SK-N-SH (cell line): ENCODE measurements around the gene CHPF. TPM values are rescaled to one million over a fixed set of nuclear protein-coding genes. Genes with fewer than 3 reads are reported as not detected.

Experiments
- CTCF ChIA-PET: fragments of 300-600, 350-600 bp; formaldehyde crosslinking; extraction: SDS; loops from one replicate; lab custom pipeline; 2021; lab: Yijun Ruan, JAX
- POLR2A ChIA-PET: fragments of 350-600 bp; sonication (Branson Sonifier 250); formaldehyde crosslinking; extraction: SDS; loops from one replicate; lab custom pipeline; 2020; ENCODE audit warnings: antibody characterized with exemption, inconsistent platforms; lab: Yijun Ruan, JAX
- DNase-seq: peaks from one replicate; pipeline ENCODE4 v3.0.0; 2012
- H2AFZ ChIP-seq: fragments of 200-600 bp; sonication (generic); 2 replicates; pipeline ENCODE4 v1.8.1; 2016; ENCODE audit warnings: antibody characterized with exemption, mild to moderate bottlenecking, low read depth
- H3F3A ChIP-seq: fragments of 200-600 bp; sonication (generic); replicated peaks from 2 replicates; pipeline ENCODE3; 2016; ENCODE audit warnings: antibody characterized with exemption, mild to moderate bottlenecking; ENCODE audit not compliant: insufficient read depth
- H3K27ac ChIP-seq, 2 experiments: fragments of 200-500 bp in 1 of 2; fragments of 200-600 bp in 1 of 2; sonication (Bioruptor generic) in 1 of 2; sonication (generic), shearing (Covaris generic) in 1 of 2; 2 replicates each; pipeline versions ENCODE4 v1.5.1 to v1.6.1; 2014 to 2016; ENCODE audit warnings: low read depth in 2 of 2, inconsistent platforms in 1 of 2, low read length in 1 of 2, mild to moderate bottlenecking in 1 of 2, mixed read lengths in 1 of 2
- H3K27me3 ChIP-seq: fragments of 200-600 bp; sonication (generic), shearing (Covaris generic); 2 replicates; pipeline ENCODE4 v1.6.1; 2016; ENCODE audit warnings: mixed run types; ENCODE audit not compliant: insufficient read depth
- H3K36me3 ChIP-seq, 2 experiments: fragments of 200-500 bp in 1 of 2; fragments of 200-600 bp in 1 of 2; sonication (Bioruptor generic) in 1 of 2; sonication (generic) in 1 of 2; replicated peaks in 1 of 2; 2 replicates each; pipeline versions ENCODE3 to v1.5.1; 2014 to 2016; ENCODE audit warnings: low read length in 1 of 2, mild to moderate bottlenecking in 1 of 2; ENCODE audit not compliant: insufficient read depth in 2 of 2, control insufficient read depth in 1 of 2
- H3K4me1 ChIP-seq, 2 experiments: fragments of 200-500 bp in 1 of 2; fragments of 200-600 bp in 1 of 2; sonication (Bioruptor generic) in 1 of 2; sonication (generic), shearing (Covaris generic) in 1 of 2; 2 replicates each; pipeline versions ENCODE4 v1.5.1 to v1.6.1; 2014 to 2016; ENCODE audit warnings: low read depth in 1 of 2, low read length in 1 of 2, mixed run types in 1 of 2; ENCODE audit not compliant: insufficient read depth in 2 of 2, control insufficient read depth in 1 of 2
- H3K4me2 ChIP-seq: fragments of 200-600 bp; sonication (generic), shearing (Covaris generic); 2 replicates; pipeline ENCODE4 v1.6.1; 2017; ENCODE audit warnings: mixed run types
- H3K4me3 ChIP-seq, 2 experiments: fragments of 200-500 bp in 1 of 2; fragments of 200-600 bp in 1 of 2; sonication (Bioruptor generic) in 1 of 2; sonication (generic), shearing (Covaris generic) in 1 of 2; 2 replicates each; pipeline versions ENCODE4 v1.5.1 to v1.8.1; 2014 to 2016; ENCODE audit warnings: low read depth in 2 of 2, inconsistent platforms in 1 of 2, low read length in 1 of 2, mild to moderate bottlenecking in 1 of 2, mixed read lengths in 1 of 2, moderate library complexity in 1 of 2
- H3K79me2 ChIP-seq: fragments of 200-600 bp; sonication (generic); 2 replicates; pipeline ENCODE4 v1.8.1; 2017; ENCODE audit warnings: mild to moderate bottlenecking; ENCODE audit not compliant: insufficient read depth
- H3K9ac ChIP-seq: fragments of 200-600 bp; sonication (generic); 2 replicates; pipeline ENCODE4 v1.6.1; 2017; ENCODE audit warnings: mixed run types
- H3K9me2 ChIP-seq: fragments of 200-600 bp; sonication (generic); 2 replicates; pipeline ENCODE4 v1.6.1; 2017; ENCODE audit warnings: mixed run types
- H3K9me3 ChIP-seq: fragments of 200-600 bp; sonication (generic); 2 replicates; pipeline ENCODE4 v1.6.1; 2017; ENCODE audit warnings: mixed run types, mild to moderate bottlenecking, moderate library complexity
- H4K20me1 ChIP-seq: fragments of 200-600 bp; sonication (generic); 2 replicates; pipeline ENCODE4 v1.6.1; 2017; ENCODE audit warnings: mild to moderate bottlenecking, mixed run types; ENCODE audit not compliant: insufficient read depth
- EP300 ChIP-seq, 2 experiments: IDR thresholded peaks; 2 replicates each; pipeline versions ENCODE4 v1.4.0 to v1.6.1; 2012; ENCODE audit warnings: borderline replicate concordance in 1 of 2, low read depth in 1 of 2, low read length in 1 of 2
- FOXJ3 ChIP-seq: sonication (generic); formaldehyde crosslinking; IDR thresholded peaks from 2 replicates; pipeline ENCODE4 v1.5.1; 2020; ENCODE audit warnings: mild to moderate bottlenecking, missing genetic modification reagents
- MEF2A ChIP-seq: IDR thresholded peaks from 2 replicates; pipeline ENCODE4 v1.4.0; 2012; ENCODE audit warnings: low read depth, borderline replicate concordance
- MXI1 ChIP-seq: IDR thresholded peaks from 2 replicates; pipeline ENCODE4 v1.6.1; 2012; ENCODE audit warnings: mild to moderate bottlenecking, low read depth, low read length, improper control_type of control experiment
- NFIC ChIP-seq: IDR thresholded peaks from 2 replicates; pipeline ENCODE4 v1.4.0; 2012; ENCODE audit warnings: borderline replicate concordance
- POLR2AphosphoS5 ChIP-seq: IDR thresholded peaks from 2 replicates; pipeline ENCODE4 v1.6.1; 2012; ENCODE audit warnings: low read depth, low read length
- RAD21 ChIP-seq: IDR thresholded peaks from 2 replicates; pipeline ENCODE4 v1.6.1; 2012; ENCODE audit warnings: mild to moderate bottlenecking, low read length
- RCOR1 ChIP-seq: fragments of 150-350 bp; IDR thresholded peaks from 2 replicates; pipeline ENCODE4 v1.6.1; 2017; ENCODE audit warnings: antibody characterized with exemption, low read length
- RXRA ChIP-seq: IDR thresholded peaks from 2 replicates; pipeline ENCODE4 v1.4.0; 2012; ENCODE audit warnings: low read depth, mild to moderate bottlenecking, borderline replicate concordance
- SIN3A ChIP-seq: IDR thresholded peaks from 2 replicates; pipeline ENCODE4 v1.6.1; 2012; ENCODE audit warnings: low read depth, mild to moderate bottlenecking, low read length, moderate library complexity, borderline replicate concordance
- TAF1 ChIP-seq: IDR thresholded peaks from 2 replicates; pipeline ENCODE4 v1.6.1; 2012; ENCODE audit warnings: low read depth, mild to moderate bottlenecking, low read length, moderate library complexity, borderline replicate concordance
- TCF12 ChIP-seq: IDR thresholded peaks from 2 replicates; pipeline ENCODE4 v1.4.0; 2012
- YY1 ChIP-seq: IDR thresholded peaks from 2 replicates; pipeline ENCODE4 v1.4.0; 2012; ENCODE audit warnings: low read depth, mild to moderate bottlenecking
- WGBS: methylation state at CpG from one replicate; pipeline ENCODE4 v1.1.6; 2017; ENCODE audit warnings: low lambda C conversion rate; 5-methylcytosine and 5-hydroxymethylcytosine counted together
- polyA plus RNA-seq, 3 experiments: library from polyadenylated mRNA; depleted of rRNA; stranded (reverse); fragments of >200 nt; gene quantifications; 2 replicates each; pipeline ENCODE4 v1.2.3, GENCODE V29; 2012
- TF ChIP-seq, protein P1 (sequence below): fragments of 150-350 bp; IDR thresholded peaks from 2 replicates; pipeline ENCODE4 v1.6.1; 2017; ENCODE audit warnings: antibody characterized with exemption, low read length, low read depth, borderline replicate concordance
- TF ChIP-seq, protein P2 (sequence below): fragments of 200-600 bp; sonication (generic); IDR thresholded peaks from 2 replicates; pipeline ENCODE4 v1.6.1; 2017; ENCODE audit warnings: antibody characterized with exemption, mild to moderate bottlenecking, moderate library complexity
- TF ChIP-seq, protein P3 (sequence below): fragments of 150-350 bp; IDR thresholded peaks from 2 replicates; pipeline ENCODE4 v1.6.1; 2016; ENCODE audit warnings: mild to moderate bottlenecking, low read depth, low read length
- TF ChIP-seq, protein P4 (sequence below): IDR thresholded peaks from 2 replicates; pipeline ENCODE4 v1.4.0; 2012; ENCODE audit warnings: low read depth, borderline replicate concordance
- TF ChIP-seq, protein P5 (sequence below): IDR thresholded peaks from 2 replicates; pipeline ENCODE4; 2012
- TF ChIP-seq, protein P6 (sequence below): IDR thresholded peaks from 2 replicates; pipeline ENCODE4 v1.4.0; 2012; ENCODE audit warnings: low read depth, borderline replicate concordance

CHPF gene
- polyA plus RNA-seq, 1 of the 3 experiments (the other 2 are of a cell fraction) = 141 TPM

DNA sequence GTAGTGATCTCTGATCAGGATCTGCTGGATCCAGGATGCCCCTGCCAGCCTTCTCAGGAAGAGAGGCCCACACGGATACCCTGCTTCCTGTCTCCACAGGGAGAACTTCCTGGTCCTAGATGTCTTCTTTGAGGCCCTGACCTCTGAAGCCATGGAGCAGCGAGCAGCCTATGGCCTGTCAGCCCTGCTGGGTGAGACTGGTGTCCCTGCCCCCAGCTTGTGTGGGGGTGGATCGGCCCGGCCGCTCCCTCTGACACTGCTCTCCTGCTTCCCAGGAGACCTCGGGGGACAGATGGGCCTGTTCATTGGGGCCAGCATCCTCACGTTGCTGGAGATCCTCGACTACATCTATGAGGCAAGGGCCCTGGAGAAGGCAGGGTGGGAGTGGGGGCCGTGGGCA lies 6.6 kb downstream of the CHPF start (continued):
- TF ChIP-seq, protein P1, sequence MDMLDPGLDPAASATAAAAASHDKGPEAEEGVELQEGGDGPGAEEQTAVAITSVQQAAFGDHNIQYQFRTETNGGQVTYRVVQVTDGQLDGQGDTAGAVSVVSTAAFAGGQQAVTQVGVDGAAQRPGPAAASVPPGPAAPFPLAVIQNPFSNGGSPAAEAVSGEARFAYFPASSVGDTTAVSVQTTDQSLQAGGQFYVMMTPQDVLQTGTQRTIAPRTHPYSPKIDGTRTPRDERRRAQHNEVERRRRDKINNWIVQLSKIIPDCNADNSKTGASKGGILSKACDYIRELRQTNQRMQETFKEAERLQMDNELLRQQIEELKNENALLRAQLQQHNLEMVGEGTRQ = no peak
- TF ChIP-seq MEF2A (no peak), TAF1 (no peak), FOXJ3 (no peak), NFIC (no peak), TCF12 (no peak)
- TF ChIP-seq, protein P2, sequence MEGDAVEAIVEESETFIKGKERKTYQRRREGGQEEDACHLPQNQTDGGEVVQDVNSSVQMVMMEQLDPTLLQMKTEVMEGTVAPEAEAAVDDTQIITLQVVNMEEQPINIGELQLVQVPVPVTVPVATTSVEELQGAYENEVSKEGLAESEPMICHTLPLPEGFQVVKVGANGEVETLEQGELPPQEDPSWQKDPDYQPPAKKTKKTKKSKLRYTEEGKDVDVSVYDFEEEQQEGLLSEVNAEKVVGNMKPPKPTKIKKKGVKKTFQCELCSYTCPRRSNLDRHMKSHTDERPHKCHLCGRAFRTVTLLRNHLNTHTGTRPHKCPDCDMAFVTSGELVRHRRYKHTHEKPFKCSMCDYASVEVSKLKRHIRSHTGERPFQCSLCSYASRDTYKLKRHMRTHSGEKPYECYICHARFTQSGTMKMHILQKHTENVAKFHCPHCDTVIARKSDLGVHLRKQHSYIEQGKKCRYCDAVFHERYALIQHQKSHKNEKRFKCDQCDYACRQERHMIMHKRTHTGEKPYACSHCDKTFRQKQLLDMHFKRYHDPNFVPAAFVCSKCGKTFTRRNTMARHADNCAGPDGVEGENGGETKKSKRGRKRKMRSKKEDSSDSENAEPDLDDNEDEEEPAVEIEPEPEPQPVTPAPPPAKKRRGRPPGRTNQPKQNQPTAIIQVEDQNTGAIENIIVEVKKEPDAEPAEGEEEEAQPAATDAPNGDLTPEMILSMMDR = no peak
- TF ChIP-seq, protein P3, sequence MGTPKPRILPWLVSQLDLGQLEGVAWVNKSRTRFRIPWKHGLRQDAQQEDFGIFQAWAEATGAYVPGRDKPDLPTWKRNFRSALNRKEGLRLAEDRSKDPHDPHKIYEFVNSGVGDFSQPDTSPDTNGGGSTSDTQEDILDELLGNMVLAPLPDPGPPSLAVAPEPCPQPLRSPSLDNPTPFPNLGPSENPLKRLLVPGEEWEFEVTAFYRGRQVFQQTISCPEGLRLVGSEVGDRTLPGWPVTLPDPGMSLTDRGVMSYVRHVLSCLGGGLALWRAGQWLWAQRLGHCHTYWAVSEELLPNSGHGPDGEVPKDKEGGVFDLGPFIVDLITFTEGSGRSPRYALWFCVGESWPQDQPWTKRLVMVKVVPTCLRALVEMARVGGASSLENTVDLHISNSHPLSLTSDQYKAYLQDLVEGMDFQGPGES = no peak

DNA sequence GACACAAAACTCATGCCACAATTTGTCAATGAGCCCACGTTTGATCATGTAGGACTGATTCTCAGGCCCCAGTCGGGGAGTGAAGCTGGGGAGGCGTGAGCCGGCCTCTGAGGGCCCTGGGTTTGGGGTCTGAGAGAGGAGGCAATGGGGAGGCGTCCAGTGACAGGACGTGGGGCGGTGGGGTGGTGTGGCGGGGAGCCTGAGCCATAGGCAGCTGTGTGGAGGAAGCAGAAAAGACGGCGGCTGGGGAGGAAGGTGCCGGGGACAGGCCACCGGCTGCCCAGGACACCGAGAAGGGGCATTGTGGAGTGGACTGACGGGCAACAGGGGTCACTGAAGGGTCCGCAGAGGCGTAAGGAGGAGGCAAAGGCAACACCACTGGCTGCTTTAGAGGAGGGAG lies 7.2 kb downstream of the CHPF start:
- H3K9ac ChIP-seq = no peak overlapping the region
- no peak overlapping the region for H3K27ac ChIP-seq
- 88% methylated on average over 15 of the region's 16 CpGs for WGBS
- no peaks in the 10 kb centered on the region for H3K27me3 ChIP-seq
- TF ChIP-seq RXRA (no peak), SIN3A (no peak), POLR2AphosphoS5 (no peak), RAD21 (no peak), RCOR1 (no peak), EP300 (IDR thresholded peaks at IDR 0.05; ENCODE audit: borderline replicate concordance in 1 of 2, low read depth in 1 of 2, low read length in 1 of 2) (no peak), YY1 (no peak), MXI1 (no peak)
- TF ChIP-seq, protein P4, sequence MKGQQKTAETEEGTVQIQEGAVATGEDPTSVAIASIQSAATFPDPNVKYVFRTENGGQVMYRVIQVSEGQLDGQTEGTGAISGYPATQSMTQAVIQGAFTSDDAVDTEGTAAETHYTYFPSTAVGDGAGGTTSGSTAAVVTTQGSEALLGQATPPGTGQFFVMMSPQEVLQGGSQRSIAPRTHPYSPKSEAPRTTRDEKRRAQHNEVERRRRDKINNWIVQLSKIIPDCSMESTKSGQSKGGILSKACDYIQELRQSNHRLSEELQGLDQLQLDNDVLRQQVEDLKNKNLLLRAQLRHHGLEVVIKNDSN = no peak
- TF ChIP-seq, protein P5, sequence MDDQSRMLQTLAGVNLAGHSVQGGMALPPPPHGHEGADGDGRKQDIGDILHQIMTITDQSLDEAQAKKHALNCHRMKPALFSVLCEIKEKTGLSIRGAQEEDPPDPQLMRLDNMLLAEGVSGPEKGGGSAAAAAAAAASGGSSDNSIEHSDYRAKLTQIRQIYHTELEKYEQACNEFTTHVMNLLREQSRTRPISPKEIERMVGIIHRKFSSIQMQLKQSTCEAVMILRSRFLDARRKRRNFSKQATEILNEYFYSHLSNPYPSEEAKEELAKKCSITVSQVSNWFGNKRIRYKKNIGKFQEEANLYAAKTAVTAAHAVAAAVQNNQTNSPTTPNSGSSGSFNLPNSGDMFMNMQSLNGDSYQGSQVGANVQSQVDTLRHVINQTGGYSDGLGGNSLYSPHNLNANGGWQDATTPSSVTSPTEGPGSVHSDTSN = no peak
- TF ChIP-seq, protein P6, sequence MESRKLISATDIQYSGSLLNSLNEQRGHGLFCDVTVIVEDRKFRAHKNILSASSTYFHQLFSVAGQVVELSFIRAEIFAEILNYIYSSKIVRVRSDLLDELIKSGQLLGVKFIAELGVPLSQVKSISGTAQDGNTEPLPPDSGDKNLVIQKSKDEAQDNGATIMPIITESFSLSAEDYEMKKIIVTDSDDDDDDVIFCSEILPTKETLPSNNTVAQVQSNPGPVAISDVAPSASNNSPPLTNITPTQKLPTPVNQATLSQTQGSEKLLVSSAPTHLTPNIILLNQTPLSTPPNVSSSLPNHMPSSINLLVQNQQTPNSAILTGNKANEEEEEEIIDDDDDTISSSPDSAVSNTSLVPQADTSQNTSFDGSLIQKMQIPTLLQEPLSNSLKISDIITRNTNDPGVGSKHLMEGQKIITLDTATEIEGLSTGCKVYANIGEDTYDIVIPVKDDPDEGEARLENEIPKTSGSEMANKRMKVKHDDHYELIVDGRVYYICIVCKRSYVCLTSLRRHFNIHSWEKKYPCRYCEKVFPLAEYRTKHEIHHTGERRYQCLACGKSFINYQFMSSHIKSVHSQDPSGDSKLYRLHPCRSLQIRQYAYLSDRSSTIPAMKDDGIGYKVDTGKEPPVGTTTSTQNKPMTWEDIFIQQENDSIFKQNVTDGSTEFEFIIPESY = no peak
- no peaks in the 10 kb centered on the region for H3K9me3 ChIP-seq
- H3K4me2 ChIP-seq = no peak overlapping the region
- no peak overlapping the region for H2AFZ ChIP-seq
- no peaks in the 10 kb centered on the region for H3F3A ChIP-seq
- no peaks in the 10 kb centered on the region for H3K79me2 ChIP-seq
- no peak for DNase-seq
- peaks cover 10% of the 10 kb centered on the region for H4K20me1 ChIP-seq
- no peaks in the 10 kb centered on the region for H3K9me2 ChIP-seq
- H3K4me3 ChIP-seq = no peak overlapping the region
- peaks cover 9 to 28% of the 10 kb centered on the region in 2 experiments for H3K36me3 ChIP-seq
- H3K4me1 ChIP-seq = peaks cover 0 to 7% of the 10 kb centered on the region in 2 experiments; a peak in 1 of 4 replicates
- ChIA-PET CTCF (interaction anchor here (1.2 to 62.1 kb wide), 6 partner anchors 8 to 147 kb away, joined by 3 to 2824 read pairs (median 14); partner anchors contain the start of genes ASIC4 and GMPPA), POLR2A (no interaction called here)
